Left lung (tissue), 10 donors: ENCODE data around the gene GSDMA. TPM values are rescaled to one million over a fixed set of nuclear protein-coding genes. Genes with fewer than 3 reads are reported as not detected.
"Not testable (repeated sequence)": the region's sequence is repeated elsewhere in the genome, so short reads cannot be mapped to it uniquely, and the experiment has no call there.

ENCODE experiments used
- ATAC-seq: fragments of 200-7000 bp; cut with Tn5 transposase; one replicate; pipeline ENCODE4 v1.9.1; 2020; ENCODE audit warnings: moderate library complexity
- DNase-seq, 4 donors: peaks; one replicate each; pipeline ENCODE4 v3.0.0-alpha.2; 2013 to 2020
- H3K27ac ChIP-seq, 2 donors: fragments of 200-600 bp; sonication (generic) in 1 of 2; one replicate each; pipeline versions ENCODE4 v1.5.0 to v1.8.0; 2020 to 2021
- H3K27me3 ChIP-seq, 2 donors: fragments of 200-600 bp; sonication (generic) in 1 of 2; one replicate each; pipeline versions ENCODE4 v1.5.0 to v1.8.0; 2020 to 2021
- H3K36me3 ChIP-seq, 2 donors: fragments of 200-600 bp; sonication (generic) in 1 of 2; one replicate each; pipeline versions ENCODE4 v1.5.0 to v1.8.0; 2020 to 2021
- H3K4me1 ChIP-seq, 2 donors: fragments of 200-600 bp; one replicate each; pipeline ENCODE4 v1.8.0; 2021
- H3K4me3 ChIP-seq, 2 donors: fragments of 200-600 bp; sonication (generic) in 1 of 2; one replicate each; pipeline versions ENCODE4 v1.5.0 to v1.8.0; 2020 to 2021; ENCODE audit warnings: mild to moderate bottlenecking in 1 of 2
- H3K9me3 ChIP-seq, 2 donors: fragments of 200-600 bp; sonication (generic) in 1 of 2; one replicate each; pipeline versions ENCODE4 v1.5.0 to v1.8.0; 2020 to 2021
- CTCF ChIP-seq, 2 donors: fragments of 200-600 bp; sonication (generic) in 1 of 2; IDR thresholded peaks; one replicate each; pipeline versions ENCODE4 v1.5.0 to v1.8.0; 2021; ENCODE audit warnings: antibody characterized with exemption in 2 of 2
- intact Hi-C, 2 donors: fragments of 100-400 bp; cut with DNase I; formaldehyde crosslinking; loops; one replicate each; pipeline versions ENCODE4 v1.11.2 to v1.14.2; 2022
- polyA plus RNA-seq, 6 donors: library from polyadenylated mRNA; unstranded; fragments of 120-200 nt; gene quantifications; one replicate each; pipeline ENCODE4 v1.2.1, GENCODE V29; 2013; ENCODE audit not compliant: insufficient read length in 6 of 6
- total RNA-seq, 2 donors: library from RNA; stranded (reverse); fragmentation: NEBNext Ultra II Directional; extraction: Animal tissue kit (Norgen Biotek cat#: 25700); gene quantifications; one replicate each; pipeline ENCODE4 v1.2.1, GENCODE V29; 2021
- donor health status: DM: no; HTN: yes; CAD: no.
- donor health status: DM: no; HTN: no; CAD: no.

Gene GSDMA
- total and polyA plus RNA-seq, 8 donors = 0.57 to 1.3 (median 0.87) TPM; not detected in 1

- no peak for ATAC-seq
- no peaks in the 10 kb centered on the region for H3K9me3 ChIP-seq
- H3K27ac ChIP-seq = no peak overlapping the region
- no peak for DNase-seq
- peaks cover 0 to 4% of the 10 kb centered on the region in 2 donors for H3K4me1 ChIP-seq
- H3K36me3 ChIP-seq = no peaks in the 10 kb centered on the region
- no peak for TF ChIP-seq CTCF (IDR thresholded peaks at IDR 0.05)
- H3K4me3 ChIP-seq = no peak overlapping the region
- intact Hi-C loops = no loop called here
- H3K27me3 ChIP-seq = no peaks in the 10 kb centered on the region
Observed at GRCh38 chr17:39944393-39944711, 18.5 kb upstream of the GSDMA start.

- H3K27ac ChIP-seq = no peak overlapping the region
- DNase-seq = peak in 1 of 4 donors; percentile 55
- no peak overlapping the region for H3K4me3 ChIP-seq
- TF ChIP-seq CTCF (IDR thresholded peaks at IDR 0.05) = no peak
- no peaks in the 10 kb centered on the region for H3K36me3 ChIP-seq
- H3K27me3 ChIP-seq = no peaks in the 10 kb centered on the region
- no peak for ATAC-seq
- peaks cover 2 to 4% of the 10 kb centered on the region in 2 donors for H3K4me1 ChIP-seq
- intact Hi-C loops = no loop called here
- H3K9me3 ChIP-seq = no peaks in the 10 kb centered on the region
Observed at GRCh38 chr17:39946551-39947330, 16.1 kb upstream of the GSDMA start.

GRCh38 chr17:39948489-39948828 is 14.3 kb upstream of the GSDMA start:
- H3K27me3 ChIP-seq, ATAC-seq, H3K9me3 ChIP-seq, intact Hi-C loops, H3K4me3 ChIP-seq, H3K36me3 ChIP-seq, DNase-seq: not testable (repeated sequence)
- Histone ChIP-seq H3K27ac (peak overlapping the region; percentile 45 to 78), H3K4me1 (peaks cover 4 to 13% of the 10 kb centered on the region in 2 donors)

GRCh38 chr17:39949028-39949427 is 13.8 kb upstream of the GSDMA start:
- Histone ChIP-seq H3K27ac (peak overlapping the region; percentile 45 to 78), H3K4me1 (peaks cover 4 to 18% of the 10 kb centered on the region in 2 donors), H3K36me3 (no peaks in the 10 kb centered on the region), H3K4me3 (no peak overlapping the region), H3K27me3 (no peaks in the 10 kb centered on the region), H3K9me3 (no peaks in the 10 kb centered on the region)
- ATAC-seq (peak; percentile 1), DNase-seq (peak in 1 of 4 donors; percentile 43)
- intact Hi-C loops = no loop called here
- no peak for TF ChIP-seq CTCF (IDR thresholded peaks at IDR 0.05)

GRCh38 chr17:39950871-39951348 is 11.9 kb upstream of the GSDMA start:
- Histone ChIP-seq H3K4me3 (no peak overlapping the region), H3K36me3 (no peaks in the 10 kb centered on the region), H3K4me1 (peaks cover 4 to 18% of the 10 kb centered on the region in 2 donors), H3K9me3 (no peaks in the 10 kb centered on the region), H3K27ac (no peak overlapping the region), H3K27me3 (no peaks in the 10 kb centered on the region)
- no peak for TF ChIP-seq CTCF (IDR thresholded peaks at IDR 0.05)
- no peak for ATAC-seq
- intact Hi-C loops = no loop called here
- DNase-seq = no peak
